Effector memory CD4-positive, alpha-beta T cell (primary cell): ENCODE results near the gene ADSL.
A peak's percentile ranks its signal among the peaks of the same experiment; 100 is the strongest.
"Not testable (repeated sequence)": the region's sequence is repeated elsewhere in the genome, so short reads cannot be mapped to it uniquely, and the experiment has no call there.

Experiments used
- DNase-seq, 3 donors: peaks; one replicate each; pipeline ENCODE4 v3.0.0-alpha.2; 2020
- H3K27ac ChIP-seq: 2 replicates; pipeline ENCODE4 v1.7.0; 2013; ENCODE audit warnings: mild to moderate bottlenecking, low read length, moderate library complexity; ENCODE audit not compliant: insufficient read depth, poor library complexity, severe bottlenecking
- H3K27me3 ChIP-seq: replicated peaks from 2 replicates; pipeline ENCODE4 v1.7.0; 2013; ENCODE audit warnings: mild to moderate bottlenecking, low read length; ENCODE audit not compliant: insufficient read depth, control insufficient read depth, poor library complexity, severe bottlenecking
- H3K36me3 ChIP-seq: 2 replicates; pipeline ENCODE4 v1.7.0; 2013; ENCODE audit warnings: mild to moderate bottlenecking, low read length, moderate library complexity; ENCODE audit not compliant: control insufficient read depth, insufficient read depth
- H3K4me1 ChIP-seq: 2 replicates; pipeline ENCODE4 v1.7.0; 2013; ENCODE audit warnings: low read length, mild to moderate bottlenecking; ENCODE audit not compliant: control insufficient read depth, insufficient read depth, poor library complexity, severe bottlenecking
- H3K4me3 ChIP-seq: 2 replicates; pipeline ENCODE4 v1.7.0; 2013; ENCODE audit warnings: low read length, low read depth, mild to moderate bottlenecking; ENCODE audit not compliant: insufficient read depth, poor library complexity, severe bottlenecking
- H3K9me3 ChIP-seq: 2 replicates; pipeline ENCODE4 v1.7.0; 2013; ENCODE audit warnings: mild to moderate bottlenecking, low read length, moderate library complexity; ENCODE audit not compliant: control insufficient read depth

Gene ADSL

GRCh38 chr22:40311646-40312045 lies 34.7 kb upstream of the ADSL start:
- not testable (repeated sequence) for H3K27me3 ChIP-seq, DNase-seq, H3K4me3 ChIP-seq, H3K27ac ChIP-seq, H3K4me1 ChIP-seq, H3K9me3 ChIP-seq
- H3K36me3 ChIP-seq = peaks cover 86% of the 10 kb centered on the region

GRCh38 chr22:40312050-40312449 lies 34.2 kb upstream of the ADSL start:
- peaks cover 89% of the 10 kb centered on the region for H3K36me3 ChIP-seq
- DNase-seq = no peak
- H3K27me3 ChIP-seq = no peaks in the 10 kb centered on the region
- no peaks in the 10 kb centered on the region for H3K9me3 ChIP-seq
- peaks cover 3% of the 10 kb centered on the region for H3K4me1 ChIP-seq
- H3K27ac ChIP-seq = no peak overlapping the region
- no peak overlapping the region for H3K4me3 ChIP-seq

DNA sequence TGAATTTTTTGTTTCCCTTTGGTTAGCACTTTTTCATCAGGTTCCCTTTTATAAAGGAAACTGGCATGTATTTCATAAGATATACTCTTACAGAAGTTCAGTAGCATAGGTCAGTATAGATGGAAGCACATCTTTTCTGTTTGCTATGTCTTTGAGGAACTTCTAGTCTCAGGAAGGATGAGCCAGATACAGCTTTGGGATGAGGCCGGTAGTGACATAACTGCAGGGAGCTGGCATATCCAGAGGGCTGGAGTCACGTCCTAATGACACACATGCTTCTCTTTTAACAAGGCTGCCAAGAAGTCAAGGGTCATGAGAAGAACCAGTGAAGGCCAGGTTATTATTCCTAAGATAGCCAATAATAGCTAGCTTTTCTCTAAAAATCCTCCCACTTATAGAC lies 33.3 kb upstream of the ADSL start:
- peaks cover 89% of the 10 kb centered on the region for H3K36me3 ChIP-seq
- H3K27ac ChIP-seq = peak overlapping the region; percentile 18
- H3K4me3 ChIP-seq = no peak overlapping the region
- H3K4me1 ChIP-seq = peaks cover 3% of the 10 kb centered on the region
- no peak for DNase-seq
- H3K9me3 ChIP-seq = no peaks in the 10 kb centered on the region
- no peaks in the 10 kb centered on the region for H3K27me3 ChIP-seq

DNA sequence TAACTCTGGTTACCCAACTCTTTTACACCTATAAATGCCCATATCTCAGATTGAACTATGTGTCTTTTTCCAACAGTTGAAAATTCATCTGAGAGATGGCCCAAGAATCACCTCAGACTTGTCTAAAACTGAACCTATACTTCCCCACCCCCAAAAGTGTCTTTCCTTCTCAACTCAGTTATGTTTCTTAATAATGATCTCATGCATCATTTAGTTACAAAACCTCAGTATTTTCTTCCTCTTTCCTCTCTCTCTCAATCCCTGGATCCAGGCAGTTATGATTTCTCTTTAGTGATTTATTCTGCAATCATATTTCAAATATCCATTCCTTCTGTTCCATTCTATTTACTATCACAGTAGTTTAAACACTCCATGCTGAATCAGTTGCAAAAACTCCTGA lies 32.3 kb upstream of the ADSL start:
- no peak overlapping the region for H3K27ac ChIP-seq

GRCh38 chr22:40320687-40321086 lies 25.6 kb upstream of the ADSL start:
- no peak overlapping the region for H3K4me3 ChIP-seq
- peaks cover 32% of the 10 kb centered on the region for H3K4me1 ChIP-seq
- H3K27me3 ChIP-seq = no peaks in the 10 kb centered on the region
- no peak overlapping the region for H3K27ac ChIP-seq
- no peaks in the 10 kb centered on the region for H3K9me3 ChIP-seq
- H3K36me3 ChIP-seq = peaks cover 43% of the 10 kb centered on the region
- no peak for DNase-seq

More for the DNA sequence above, 32.3 kb upstream of the ADSL start:
- H3K9me3 ChIP-seq = no peaks in the 10 kb centered on the region
- no peak overlapping the region for H3K4me3 ChIP-seq
- peaks cover 81% of the 10 kb centered on the region for H3K36me3 ChIP-seq
- H3K27me3 ChIP-seq = no peaks in the 10 kb centered on the region
- no peak for DNase-seq
- no peaks in the 10 kb centered on the region for H3K4me1 ChIP-seq

- H3K9me3 ChIP-seq = no peaks in the 10 kb centered on the region
- H3K27me3 ChIP-seq = no peaks in the 10 kb centered on the region
- no peak overlapping the region for H3K27ac ChIP-seq
- H3K4me1 ChIP-seq = peaks cover 44% of the 10 kb centered on the region
- no peak for DNase-seq
- H3K36me3 ChIP-seq = peaks cover 33% of the 10 kb centered on the region
- no peak overlapping the region for H3K4me3 ChIP-seq
These were observed 24.3 kb upstream of the ADSL start for GRCh38 chr22:40322021-40322420.

DNA sequence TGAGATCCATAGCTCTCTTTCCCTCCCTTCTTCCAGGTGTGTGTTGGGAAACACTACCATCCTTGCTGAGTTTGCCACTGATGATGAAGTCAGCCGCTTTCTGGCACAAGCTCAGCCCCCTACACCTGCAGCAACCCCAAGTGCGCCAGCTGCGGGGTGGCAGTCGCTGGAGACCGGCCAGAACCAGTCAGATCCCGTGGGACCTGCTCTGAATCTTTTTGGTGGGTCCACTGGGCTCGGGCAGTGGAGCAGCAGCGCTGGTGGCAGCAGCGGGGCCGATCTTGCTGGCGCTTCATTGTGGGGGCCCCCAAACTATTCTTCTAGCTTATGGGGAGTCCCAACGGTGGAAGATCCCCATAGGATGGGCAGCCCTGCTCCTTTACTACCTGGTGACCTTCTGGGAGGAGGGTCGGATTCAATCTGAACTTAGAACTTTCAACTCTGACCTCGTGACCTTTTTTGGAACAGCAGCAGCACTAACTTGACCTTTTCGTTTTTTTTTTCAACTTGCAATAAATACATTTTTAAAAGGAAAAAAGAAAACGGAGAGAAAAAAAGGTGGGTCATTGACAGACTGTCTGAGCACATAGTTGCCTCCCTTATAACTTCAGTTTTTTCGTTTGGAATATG lies 23.4 kb upstream of the ADSL start:
- H3K4me3 ChIP-seq = no peak overlapping the region
- peaks cover 53% of the 10 kb centered on the region for H3K4me1 ChIP-seq
- H3K9me3 ChIP-seq = no peaks in the 10 kb centered on the region
- H3K27ac ChIP-seq = peak overlapping the region; percentile 71
- no peak for DNase-seq
- H3K36me3 ChIP-seq = peaks cover 24% of the 10 kb centered on the region
- no peaks in the 10 kb centered on the region for H3K27me3 ChIP-seq

DNA sequence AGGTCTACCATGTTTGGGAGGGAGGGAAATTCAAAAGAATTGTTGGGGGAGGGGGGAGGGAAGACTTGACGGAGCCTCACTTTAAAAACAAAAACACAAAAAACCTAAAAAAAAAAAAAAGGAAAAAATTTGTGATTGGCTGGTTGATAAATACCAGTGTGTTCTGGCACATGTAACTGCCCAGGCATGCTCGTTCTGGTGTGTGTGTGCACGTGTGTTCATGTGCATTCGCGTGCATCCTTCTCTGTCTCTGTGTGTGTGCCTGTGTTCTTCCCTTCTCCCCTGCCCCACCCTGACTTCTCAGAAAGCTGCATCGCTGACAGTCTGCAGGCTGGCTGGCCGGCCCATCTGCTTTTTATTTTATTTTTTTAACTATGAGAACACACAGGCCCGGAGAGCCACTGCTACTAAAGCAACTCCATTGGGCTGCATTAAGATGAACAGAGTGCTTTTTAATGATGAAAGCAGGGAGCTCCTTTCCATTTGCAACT lies 22.6 kb upstream of the ADSL start:
- no peaks in the 10 kb centered on the region for H3K27me3 ChIP-seq
- peaks cover 61% of the 10 kb centered on the region for H3K4me1 ChIP-seq
- DNase-seq = no peak
- peak overlapping the region; percentile 71 for H3K27ac ChIP-seq
- H3K36me3 ChIP-seq = peaks cover 21% of the 10 kb centered on the region
- no peak overlapping the region for H3K4me3 ChIP-seq
- H3K9me3 ChIP-seq = no peaks in the 10 kb centered on the region

- Histone ChIP-seq H3K9me3 (no peaks in the 10 kb centered on the region), H3K27ac (peak overlapping the region; percentile 71), H3K27me3 (no peaks in the 10 kb centered on the region), H3K4me3 (peak overlapping the region; percentile 22), H3K36me3 (peaks cover 21% of the 10 kb centered on the region), H3K4me1 (peaks cover 65% of the 10 kb centered on the region)
- DNase-seq = peak; percentile 7 to 49 (median 34)
These were observed 21.6 kb upstream of the ADSL start for GRCh38 chr22:40324468-40325305.

DNA sequence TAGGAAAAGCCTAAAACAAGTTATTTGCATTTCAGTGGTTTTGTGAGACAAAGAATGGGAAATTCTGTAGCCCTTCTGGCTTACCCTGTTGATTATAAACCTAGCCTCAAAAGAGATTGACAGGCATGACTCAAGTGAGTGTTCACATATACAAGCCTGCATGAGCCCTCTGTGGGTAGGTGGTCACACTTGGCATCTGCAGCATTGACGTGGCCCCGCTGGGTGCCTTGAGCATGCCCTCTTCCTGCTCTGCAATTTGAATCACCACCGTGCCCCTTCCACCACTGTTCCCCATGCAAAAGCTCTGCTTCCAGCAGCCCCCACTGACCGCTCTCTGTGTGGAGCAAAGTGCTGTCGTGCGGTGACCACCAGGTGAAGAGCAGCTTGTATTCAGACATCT lies 21.0 kb upstream of the ADSL start:
- Histone ChIP-seq H3K27me3 (no peaks in the 10 kb centered on the region), H3K9me3 (no peaks in the 10 kb centered on the region), H3K4me1 (peaks cover 68% of the 10 kb centered on the region), H3K4me3 (no peak overlapping the region), H3K27ac (peak overlapping the region; percentile 71), H3K36me3 (peaks cover 21% of the 10 kb centered on the region)
- peak in 2 of 3 donors; percentile 20 to 57 for DNase-seq
